DOHH2 (cell line): ENCODE data around the gene LIFR.

Source experiments
- H3F3A ChIP-seq: fragments of 200-600 bp; sonication (generic), shearing (Covaris generic); 2 replicates; pipeline ENCODE4 v1.6.0; 2016; ENCODE audit warnings: antibody characterized with exemption, mild to moderate bottlenecking; ENCODE audit not compliant: control insufficient read depth, insufficient read depth
- H3K27ac ChIP-seq: fragments of 200-600 bp; sonication (generic); 2 replicates; pipeline ENCODE4 v1.5.1; 2014; ENCODE audit warnings: low read depth, mild to moderate bottlenecking, low read length, moderate library complexity
- H3K27me3 ChIP-seq: fragments of 200-600 bp; sonication (generic); 2 replicates; pipeline ENCODE4 v1.6.1; 2014; ENCODE audit warnings: mild to moderate bottlenecking, low read length, mixed read lengths; ENCODE audit not compliant: control insufficient read depth
- H3K36me3 ChIP-seq: fragments of 200-600 bp; sonication (generic); 2 replicates; pipeline ENCODE4 v1.6.1; 2014; ENCODE audit warnings: mild to moderate bottlenecking, low read length, moderate library complexity, mixed read lengths; ENCODE audit not compliant: control insufficient read depth
- H3K4me1 ChIP-seq: fragments of 200-600 bp; sonication (generic); 2 replicates; pipeline ENCODE4 v1.6.1; 2014; ENCODE audit warnings: mild to moderate bottlenecking, low read length, mixed read lengths; ENCODE audit not compliant: control insufficient read depth
- H3K4me2 ChIP-seq: fragments of 200-600 bp; sonication (generic); 2 replicates; pipeline ENCODE4 v1.6.0; 2014; ENCODE audit warnings: mild to moderate bottlenecking, low read length, moderate library complexity
- H3K4me3 ChIP-seq: fragments of 200-600 bp; sonication (generic); 2 replicates; pipeline ENCODE4 v1.5.1; 2014; ENCODE audit warnings: mild to moderate bottlenecking, low read length, mixed read lengths
- H3K79me2 ChIP-seq: fragments of 200-600 bp; sonication (generic); 2 replicates; pipeline ENCODE4 v1.6.1; 2014; ENCODE audit warnings: mild to moderate bottlenecking, low read length, mixed read lengths; ENCODE audit not compliant: control insufficient read depth
- H3K9me2 ChIP-seq: fragments of 200-600 bp; sonication (generic); replicated peaks from 2 replicates; pipeline ENCODE4 v1.6.1; 2014; ENCODE audit warnings: mild to moderate bottlenecking, low read length, mixed read lengths; ENCODE audit not compliant: control insufficient read depth
- H3K9me3 ChIP-seq: fragments of 200-600 bp; sonication (generic); 2 replicates; pipeline ENCODE4 v1.6.1; 2014; ENCODE audit warnings: antibody characterized with exemption, low read length, mixed read lengths; ENCODE audit not compliant: control insufficient read depth, insufficient read depth
- H4K20me1 ChIP-seq: fragments of 200-600 bp; sonication (generic); 2 replicates; pipeline ENCODE4 v1.6.0; 2014; ENCODE audit warnings: low read depth, mild to moderate bottlenecking, antibody characterized with exemption, low read length, moderate library complexity; ENCODE audit not compliant: control insufficient read depth, insufficient read depth
- EZH2phosphoT487 ChIP-seq: fragments of 200-600 bp; sonication (generic); IDR thresholded peaks from 2 replicates; pipeline ENCODE4 v1.6.1; 2017; ENCODE audit warnings: borderline replicate concordance, mild to moderate bottlenecking, antibody characterized with exemption, low read length, moderate library complexity, mixed read lengths
- TF ChIP-seq, protein P1 (sequence below): fragments of 200-600 bp; sonication (generic); IDR thresholded peaks from one replicate; pipeline ENCODE4 v1.5.1; 2014; ENCODE audit warnings: antibody characterized with exemption, mild to moderate bottlenecking, low read depth, low read length; ENCODE audit not compliant: poor library complexity, severe bottlenecking

Gene LIFR

GRCh38 chr5:38590838-38591522 lies 34.5 kb upstream of the LIFR start:
- Histone ChIP-seq H3K9me2 (no peaks in the 10 kb centered on the region), H3K27me3 (no peaks in the 10 kb centered on the region), H3K4me1 (no peaks in the 10 kb centered on the region), H3F3A (no peaks in the 10 kb centered on the region), H3K27ac (no peak overlapping the region), H3K4me2 (no peak overlapping the region), H3K4me3 (no peak overlapping the region), H4K20me1 (no peaks in the 10 kb centered on the region), H3K9me3 (no peaks in the 10 kb centered on the region), H3K79me2 (no peaks in the 10 kb centered on the region), H3K36me3 (no peaks in the 10 kb centered on the region)
- no peak for TF ChIP-seq EZH2phosphoT487
- TF ChIP-seq, protein P1, sequence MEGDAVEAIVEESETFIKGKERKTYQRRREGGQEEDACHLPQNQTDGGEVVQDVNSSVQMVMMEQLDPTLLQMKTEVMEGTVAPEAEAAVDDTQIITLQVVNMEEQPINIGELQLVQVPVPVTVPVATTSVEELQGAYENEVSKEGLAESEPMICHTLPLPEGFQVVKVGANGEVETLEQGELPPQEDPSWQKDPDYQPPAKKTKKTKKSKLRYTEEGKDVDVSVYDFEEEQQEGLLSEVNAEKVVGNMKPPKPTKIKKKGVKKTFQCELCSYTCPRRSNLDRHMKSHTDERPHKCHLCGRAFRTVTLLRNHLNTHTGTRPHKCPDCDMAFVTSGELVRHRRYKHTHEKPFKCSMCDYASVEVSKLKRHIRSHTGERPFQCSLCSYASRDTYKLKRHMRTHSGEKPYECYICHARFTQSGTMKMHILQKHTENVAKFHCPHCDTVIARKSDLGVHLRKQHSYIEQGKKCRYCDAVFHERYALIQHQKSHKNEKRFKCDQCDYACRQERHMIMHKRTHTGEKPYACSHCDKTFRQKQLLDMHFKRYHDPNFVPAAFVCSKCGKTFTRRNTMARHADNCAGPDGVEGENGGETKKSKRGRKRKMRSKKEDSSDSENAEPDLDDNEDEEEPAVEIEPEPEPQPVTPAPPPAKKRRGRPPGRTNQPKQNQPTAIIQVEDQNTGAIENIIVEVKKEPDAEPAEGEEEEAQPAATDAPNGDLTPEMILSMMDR: no peak

DNA sequence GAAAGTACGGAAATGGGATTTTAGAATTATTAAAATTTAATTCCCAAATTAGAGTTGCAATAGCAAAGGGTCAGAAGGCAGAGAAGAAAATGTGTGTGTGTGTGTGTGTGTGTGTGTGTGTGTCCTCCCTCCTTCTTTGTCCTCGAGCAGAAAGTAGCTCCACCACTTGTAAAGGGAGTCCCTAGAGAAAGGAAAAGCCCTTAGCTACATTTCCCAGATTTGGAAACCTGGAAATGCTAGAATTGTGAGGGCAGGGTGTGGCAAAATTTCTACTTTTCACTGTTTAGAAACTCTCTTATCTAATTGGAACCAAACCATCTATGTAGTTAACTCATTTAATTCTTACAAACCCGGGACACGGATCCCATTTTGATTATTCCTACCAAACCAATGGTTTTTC lies 33.2 kb upstream of the LIFR start:
- H3K36me3 ChIP-seq: no peaks in the 10 kb centered on the region
- H3K4me1 ChIP-seq: no peaks in the 10 kb centered on the region
- no peaks in the 10 kb centered on the region for H3K9me3 ChIP-seq
- H3K9me2 ChIP-seq: no peaks in the 10 kb centered on the region
- no peak overlapping the region for H3K27ac ChIP-seq
- no peaks in the 10 kb centered on the region for H3K27me3 ChIP-seq
- H3K79me2 ChIP-seq: no peaks in the 10 kb centered on the region
- no peaks in the 10 kb centered on the region for H4K20me1 ChIP-seq
- H3F3A ChIP-seq: no peaks in the 10 kb centered on the region
- H3K4me2 ChIP-seq: no peak overlapping the region
- TF ChIP-seq, protein P1: no peak
- TF ChIP-seq EZH2phosphoT487: no peak
- no peak overlapping the region for H3K4me3 ChIP-seq

GRCh38 chr5:38585816-38586215 lies 29.4 kb upstream of the LIFR start:
- H3K4me2 ChIP-seq: no peak overlapping the region
- no peaks in the 10 kb centered on the region for H3F3A ChIP-seq
- H3K9me3 ChIP-seq: no peaks in the 10 kb centered on the region
- no peak for TF ChIP-seq EZH2phosphoT487
- TF ChIP-seq, protein P1: no peak
- H3K27me3 ChIP-seq: no peaks in the 10 kb centered on the region
- no peak overlapping the region for H3K4me3 ChIP-seq
- H3K36me3 ChIP-seq: no peaks in the 10 kb centered on the region
- no peaks in the 10 kb centered on the region for H3K4me1 ChIP-seq
- H3K79me2 ChIP-seq: no peaks in the 10 kb centered on the region
- H4K20me1 ChIP-seq: no peaks in the 10 kb centered on the region
- no peaks in the 10 kb centered on the region for H3K9me2 ChIP-seq
- H3K27ac ChIP-seq: no peak overlapping the region
